Nephron progenitor cell (in vitro differentiated cells): ENCODE measurements around the gene MTFR2.

Experiments
- DNase-seq: peaks from one replicate; pipeline ENCODE4 v3.0.0; 2021
- H3K27ac Mint-ChIP-seq: 2 replicates; pipeline ENCODE4 v1.8.0; 2021; ENCODE audit warnings: mild to moderate bottlenecking, moderate library complexity, mixed read lengths
- H3K27me3 Mint-ChIP-seq: 2 replicates; pipeline ENCODE4 v1.8.0; 2021; ENCODE audit warnings: mild to moderate bottlenecking, low read depth, mixed read lengths; ENCODE audit not compliant: poor library complexity
- H3K36me3 Mint-ChIP-seq: 2 replicates; pipeline ENCODE4 v1.8.0; 2021; ENCODE audit warnings: low read depth, mixed read lengths
- H3K4me1 Mint-ChIP-seq: 2 replicates; pipeline ENCODE4 v1.8.0; 2021; ENCODE audit warnings: mixed read lengths
- H3K4me3 Mint-ChIP-seq: 2 replicates; pipeline ENCODE4 v1.8.0; 2021; ENCODE audit warnings: mild to moderate bottlenecking, moderate library complexity, mixed read lengths
- H3K9me3 Mint-ChIP-seq: 2 replicates; pipeline ENCODE4 v1.8.0; 2021; ENCODE audit warnings: mild to moderate bottlenecking, moderate library complexity, mixed read lengths
- CTCF ChIP-seq: fragments of 200-600 bp; sonication (generic); IDR thresholded peaks from 2 replicates; pipeline ENCODE4 v1.5.0; 2021; ENCODE audit warnings: antibody characterized with exemption

Gene MTFR2

GRCh38 chr6:136249811-136250685, at the start of gene MTFR2:
TSS of gene MTFR2 (minus strand) at chr6:136250311. CDS start at chr6:136249099, 1,212 bp downstream.
- H3K27ac Mint-ChIP-seq = peak within 1 kb of the TSS; percentile 62

GRCh38 chr6:136294621-136295020, 44.5 kb upstream of the MTFR2 start:
- TF ChIP-seq CTCF = no peak
- Mint-ChIP-seq H3K27ac (no peak overlapping the region), H3K4me1 (peaks cover 14% of the 10 kb centered on the region), H3K4me3 (no peak overlapping the region), H3K27me3 (peaks cover under 1% of the 10 kb centered on the region), H3K36me3 (no peaks in the 10 kb centered on the region), H3K9me3 (no peaks in the 10 kb centered on the region)
- no peak for DNase-seq

More at GRCh38 chr6:136249811-136250685, at the start of gene MTFR2:
- peaks cover 4% of the 10 kb centered on the region for H3K36me3 Mint-ChIP-seq
- peak; percentile 88 for DNase-seq
- H3K4me1 Mint-ChIP-seq = peaks cover 31% of the 10 kb centered on the region
- H3K9me3 Mint-ChIP-seq = no peaks in the 10 kb centered on the region
- no peaks in the 10 kb centered on the region for H3K27me3 Mint-ChIP-seq
- H3K4me3 Mint-ChIP-seq = peak within 1 kb of the TSS; percentile 93
- TF ChIP-seq CTCF = no peak

GRCh38 chr6:136290410-136291010, 40.4 kb upstream of the MTFR2 start:
- no peak for TF ChIP-seq CTCF
- Mint-ChIP-seq H3K27ac (peak overlapping the region; percentile 100), H3K27me3 (peaks cover 6% of the 10 kb centered on the region), H3K36me3 (peaks cover 7% of the 10 kb centered on the region), H3K4me3 (peak overlapping the region; percentile 99), H3K4me1 (peaks cover 38% of the 10 kb centered on the region), H3K9me3 (no peaks in the 10 kb centered on the region)
- peak; percentile 37 for DNase-seq

- Mint-ChIP-seq H3K4me1 (peaks cover 45% of the 10 kb centered on the region), H3K36me3 (peaks cover 14% of the 10 kb centered on the region)
These were observed 39.7 kb upstream of the MTFR2 start, which contains the start of gene BCLAF1 for GRCh38 chr6:136289579-136290409. TSS of gene BCLAF1 (minus strand) at chr6:136289846. CDS start at chr6:136279866, 9,980 bp downstream.

GRCh38 chr6:136289327-136289578, 39.1 kb upstream of the MTFR2 start:
- H3K27ac Mint-ChIP-seq = peak overlapping the region; percentile 100
- TF ChIP-seq CTCF = no peak
- peaks cover 6% of the 10 kb centered on the region for H3K27me3 Mint-ChIP-seq
- peak; percentile 92 for DNase-seq
- peak overlapping the region; percentile 99 for H3K4me3 Mint-ChIP-seq
- no peaks in the 10 kb centered on the region for H3K9me3 Mint-ChIP-seq
- H3K4me1 Mint-ChIP-seq = peaks cover 51% of the 10 kb centered on the region
- peaks cover 14% of the 10 kb centered on the region for H3K36me3 Mint-ChIP-seq

More at GRCh38 chr6:136289579-136290409, 39.7 kb upstream of the MTFR2 start, which contains the start of gene BCLAF1:
- Mint-ChIP-seq H3K27ac (peak within 1 kb of the TSS; percentile 100), H3K4me3 (peak within 1 kb of the TSS; percentile 99), H3K9me3 (no peaks in the 10 kb centered on the region), H3K27me3 (peaks cover 6% of the 10 kb centered on the region)
- DNase-seq = peak; percentile 99
- no peak for TF ChIP-seq CTCF
